Measurements from ENCODE around the gene WFIKKN1.
"Not testable (repeated sequence)": the region's sequence is repeated elsewhere in the genome, so short reads cannot be mapped to it uniquely, and the experiment has no call there.

The WFIKKN1 gene

DNA sequence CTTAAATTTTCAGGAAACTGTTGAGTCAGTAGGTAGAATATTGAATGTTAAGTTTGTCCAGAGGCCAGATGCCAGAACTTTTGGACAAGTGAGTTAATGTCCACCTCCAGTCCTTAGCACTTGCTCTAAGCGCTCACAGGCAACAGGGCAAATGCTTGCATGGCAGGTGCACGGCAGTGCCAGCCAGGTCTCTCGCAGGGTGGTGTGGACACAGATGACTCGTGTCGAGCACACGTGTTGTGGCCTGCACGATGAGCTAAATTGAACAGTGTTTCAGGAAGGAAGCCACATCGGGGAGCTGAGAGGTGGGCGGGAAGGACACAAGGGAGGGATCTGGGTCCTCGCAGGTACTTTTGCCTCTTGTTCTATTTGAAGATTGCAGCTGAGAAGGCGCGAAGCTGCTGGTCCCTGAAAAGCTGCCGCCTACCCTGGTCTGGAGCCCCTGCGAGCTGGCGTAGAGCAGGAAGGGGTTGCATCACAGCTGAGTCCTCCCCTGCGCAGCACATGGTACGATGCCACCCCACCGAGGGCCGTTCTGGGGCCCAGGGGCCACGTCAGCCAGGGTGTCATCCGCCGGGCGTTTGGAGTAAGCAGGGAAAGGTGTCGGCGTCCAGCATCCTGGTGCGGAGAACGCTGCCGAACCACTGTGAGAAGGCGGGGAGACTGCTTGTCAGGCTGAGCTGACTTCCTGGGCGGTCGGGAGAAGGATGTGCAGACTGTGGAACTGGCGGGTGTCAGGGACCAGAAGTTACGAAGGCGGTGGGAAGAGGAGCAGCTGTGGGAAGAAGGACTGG lies 34.6 kb upstream of the WFIKKN1 start:
- DNase-seq: no peak

DNA sequence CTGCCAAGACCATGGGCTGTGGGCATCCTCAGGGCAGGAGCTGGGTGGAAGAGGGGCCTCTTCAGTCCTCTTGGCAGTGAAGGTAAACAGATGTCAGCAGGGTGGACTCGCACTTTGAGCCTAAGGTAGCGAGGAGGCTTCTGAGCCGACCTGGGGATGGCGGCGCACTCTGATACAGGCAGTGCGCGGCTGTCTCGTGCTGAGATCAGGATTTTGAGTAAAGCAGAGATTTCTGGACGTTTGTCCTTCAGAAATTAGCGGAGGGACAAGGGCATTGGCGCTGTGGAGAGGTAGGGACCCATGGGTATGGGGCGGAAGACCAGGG lies 34.1 kb upstream of the WFIKKN1 start:
- DNase-seq: peak; percentile 21

DNA sequence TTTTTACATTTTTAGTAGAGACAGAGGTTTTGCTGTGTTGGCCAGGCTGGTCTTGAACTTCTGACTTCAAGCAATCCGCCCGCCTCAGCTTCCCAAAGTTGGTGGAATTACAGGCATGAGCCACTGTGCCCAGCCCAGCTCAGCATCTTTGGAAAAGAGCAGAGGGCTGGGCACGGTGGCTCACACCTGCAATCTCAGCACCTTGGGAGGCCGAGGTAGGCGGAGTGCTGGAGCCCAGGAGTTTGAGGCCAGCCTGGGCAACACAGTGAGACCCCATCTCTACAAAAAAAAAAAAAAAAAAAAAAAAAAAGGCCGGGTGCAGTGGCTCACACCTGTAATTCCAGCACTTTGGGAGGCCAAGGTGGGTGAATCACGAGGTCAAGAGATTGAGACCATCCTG lies 33.1 kb upstream of the WFIKKN1 start:
- not testable (repeated sequence) for DNase-seq

DNA sequence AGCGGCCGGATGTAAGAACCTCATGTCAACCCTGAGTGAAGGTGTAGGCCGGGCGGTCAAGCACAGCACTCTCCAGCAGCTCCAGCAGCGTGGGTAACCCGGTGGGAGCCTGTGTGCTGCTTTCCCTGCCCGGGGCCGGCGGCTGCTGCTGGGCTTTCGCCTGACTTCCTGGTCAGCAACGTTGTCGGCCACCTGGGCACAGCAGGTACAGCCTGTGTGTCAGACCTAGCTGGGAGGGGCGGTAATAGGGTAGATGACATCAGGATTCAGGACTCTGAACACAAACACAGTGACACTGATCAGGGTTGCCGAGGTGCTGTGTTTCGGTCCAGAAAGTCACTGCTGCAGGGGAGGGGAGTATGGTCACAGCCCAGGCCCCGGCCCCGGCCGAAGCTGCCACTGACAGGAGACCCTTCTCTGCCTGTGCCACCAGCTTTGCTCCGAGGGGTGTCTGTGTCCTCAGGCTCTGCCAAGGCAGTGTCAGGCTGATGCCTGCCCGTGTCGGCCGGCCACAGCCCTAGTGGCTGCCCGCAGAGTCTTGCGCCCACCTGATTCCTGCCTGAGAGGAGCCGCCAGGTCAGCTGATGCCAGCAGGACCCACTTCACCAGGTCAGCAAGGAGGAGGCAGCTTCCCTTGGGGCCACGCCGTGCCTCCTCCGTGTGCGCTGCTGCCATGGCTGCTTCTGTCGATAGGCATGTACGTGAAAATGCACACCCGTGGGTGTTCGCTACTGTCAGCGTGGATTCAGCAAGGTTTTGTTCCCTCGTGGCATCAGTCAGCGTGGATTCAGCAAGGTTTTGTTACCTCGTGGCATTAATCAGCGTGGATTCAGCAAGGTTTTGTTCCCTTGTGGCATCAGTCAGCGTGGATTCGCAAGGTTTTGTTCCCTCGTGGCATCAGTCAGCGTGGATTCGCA lies 31.7 kb upstream of the WFIKKN1 start:
- DNase-seq: no peak

DNA sequence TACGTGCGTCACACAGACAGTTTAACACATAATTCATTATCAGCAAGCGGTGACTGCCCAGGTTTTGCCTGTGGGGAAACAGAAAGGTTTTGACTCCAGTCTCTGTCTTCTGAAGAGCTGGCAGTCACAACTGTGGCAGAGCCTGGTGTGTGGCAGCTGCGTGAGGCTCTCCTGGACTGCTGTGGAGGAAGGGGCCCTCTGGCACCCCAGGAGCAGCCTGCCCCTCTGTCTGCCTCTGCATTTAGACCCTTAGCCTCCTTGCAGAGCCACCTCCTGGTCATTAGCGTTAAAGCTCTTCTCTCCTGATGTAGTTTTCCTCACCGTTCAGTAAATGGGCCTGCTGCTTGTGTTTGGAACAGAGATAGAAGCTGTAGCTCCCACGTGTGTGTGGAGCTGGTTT lies 30.0 kb upstream of the WFIKKN1 start:
- DNase-seq: no peak

DNA sequence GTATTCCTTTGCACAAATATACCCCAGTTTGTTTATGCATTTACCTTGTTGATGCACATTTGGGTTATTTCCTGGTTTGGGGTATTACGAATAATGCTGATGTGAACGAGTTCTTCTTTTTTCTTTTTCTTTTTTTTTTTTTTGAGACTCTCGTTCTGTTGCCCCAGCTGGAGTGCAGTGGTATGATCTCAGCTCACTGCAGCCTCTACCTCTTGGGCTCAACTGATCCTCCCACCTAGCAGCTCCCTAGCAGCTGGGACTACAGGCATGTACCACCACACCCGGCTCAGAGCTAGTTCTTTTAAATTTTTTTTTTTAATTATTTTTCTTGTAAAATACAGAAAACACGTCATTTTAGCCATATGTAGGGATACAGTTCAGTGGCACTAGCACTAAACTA lies 26.9 kb upstream of the WFIKKN1 start:
- DNase-seq: no peak

DNA sequence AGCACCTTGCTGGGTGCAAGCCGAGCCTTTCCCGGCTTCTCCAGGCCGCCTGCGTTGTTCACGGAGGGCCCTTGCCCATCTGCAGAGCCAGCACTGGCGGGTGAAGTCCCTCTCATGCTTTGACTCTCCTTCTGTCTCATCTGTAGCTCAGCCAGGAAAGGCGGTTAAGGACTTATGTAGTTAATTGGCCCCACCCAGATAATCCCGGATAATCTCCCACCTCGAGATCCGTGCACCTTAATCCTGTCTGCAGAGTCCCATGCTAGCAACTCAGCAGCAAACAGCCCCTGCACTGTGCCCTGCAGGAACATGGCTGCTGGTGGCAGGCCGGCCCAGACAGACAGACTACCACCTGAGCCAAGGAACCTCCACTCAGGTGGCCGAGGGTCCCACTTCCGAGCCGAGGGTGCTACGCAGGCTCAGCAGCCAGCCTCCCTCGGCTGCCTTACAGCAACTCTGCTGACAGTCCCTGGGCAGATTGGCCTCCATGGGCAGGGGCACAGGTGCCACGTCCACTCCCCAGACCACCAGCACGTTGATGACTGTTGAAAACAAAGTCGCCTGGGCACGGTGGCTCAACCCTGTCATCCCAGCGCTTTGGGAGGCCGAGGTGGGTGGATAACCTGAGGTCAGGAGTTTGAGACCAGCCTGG lies 24.0 kb upstream of the WFIKKN1 start:
- no peak for DNase-seq

DNA sequence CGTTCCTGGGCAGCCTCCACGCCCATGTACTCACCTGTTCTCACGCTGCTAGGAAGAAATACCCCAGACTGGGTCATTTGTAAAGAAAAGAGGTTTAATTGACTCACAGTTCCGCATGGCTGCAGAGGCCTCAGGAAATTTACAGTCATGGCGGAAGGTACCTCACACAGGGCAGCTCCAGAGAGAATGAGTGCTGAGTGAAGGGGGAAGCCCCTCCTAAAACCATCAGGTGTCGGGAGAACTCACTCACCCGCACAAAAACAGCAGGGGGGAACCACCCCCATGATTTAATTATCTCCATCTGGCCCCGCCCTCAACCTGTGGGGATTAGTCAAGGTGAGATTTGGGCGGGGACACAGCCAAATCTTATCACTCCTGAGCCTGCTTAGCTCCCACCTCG lies 22.8 kb upstream of the WFIKKN1 start:
- no peak for DNase-seq

DNA sequence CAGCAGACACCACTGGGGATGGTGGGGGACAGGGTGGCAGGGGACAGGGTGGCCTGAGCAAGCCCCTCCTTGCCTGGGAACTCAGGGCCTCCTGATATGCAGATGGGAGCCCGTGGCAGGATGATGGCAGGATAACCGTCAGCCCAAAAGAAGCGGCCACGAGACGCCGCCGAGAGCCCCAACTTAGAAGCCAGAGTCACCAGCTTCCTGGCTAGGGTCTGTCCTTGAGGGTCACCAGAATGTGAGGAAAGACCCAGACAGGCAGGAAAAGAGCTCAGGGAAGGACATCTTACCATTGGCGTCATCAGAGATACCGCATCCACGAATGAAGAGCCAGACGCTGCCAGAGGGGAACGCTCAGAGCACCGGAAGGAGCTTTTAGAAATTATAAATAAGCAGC lies 21.5 kb upstream of the WFIKKN1 start:
- DNase-seq: no peak

DNA sequence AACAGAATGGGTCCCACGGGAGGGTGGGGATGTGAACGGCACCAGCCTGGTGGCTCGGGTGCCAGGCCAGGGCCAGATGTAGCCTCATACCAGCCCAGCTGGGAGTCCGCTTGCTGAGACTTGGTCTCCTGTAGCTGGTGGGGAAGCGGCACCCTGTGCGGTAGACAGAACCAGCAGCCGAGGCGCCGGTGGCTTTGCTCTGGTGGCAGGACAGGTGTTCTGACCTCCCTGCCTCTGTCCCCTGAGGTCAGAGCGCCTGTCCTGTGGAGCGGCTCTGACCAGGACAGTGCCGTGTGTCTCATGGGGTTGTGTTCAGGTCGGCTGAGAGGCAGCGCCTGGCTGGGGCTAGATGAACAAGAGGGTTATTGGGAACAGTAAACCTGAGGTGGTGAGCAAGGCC lies 20.8 kb upstream of the WFIKKN1 start:
- DNase-seq: no peak

DNA sequence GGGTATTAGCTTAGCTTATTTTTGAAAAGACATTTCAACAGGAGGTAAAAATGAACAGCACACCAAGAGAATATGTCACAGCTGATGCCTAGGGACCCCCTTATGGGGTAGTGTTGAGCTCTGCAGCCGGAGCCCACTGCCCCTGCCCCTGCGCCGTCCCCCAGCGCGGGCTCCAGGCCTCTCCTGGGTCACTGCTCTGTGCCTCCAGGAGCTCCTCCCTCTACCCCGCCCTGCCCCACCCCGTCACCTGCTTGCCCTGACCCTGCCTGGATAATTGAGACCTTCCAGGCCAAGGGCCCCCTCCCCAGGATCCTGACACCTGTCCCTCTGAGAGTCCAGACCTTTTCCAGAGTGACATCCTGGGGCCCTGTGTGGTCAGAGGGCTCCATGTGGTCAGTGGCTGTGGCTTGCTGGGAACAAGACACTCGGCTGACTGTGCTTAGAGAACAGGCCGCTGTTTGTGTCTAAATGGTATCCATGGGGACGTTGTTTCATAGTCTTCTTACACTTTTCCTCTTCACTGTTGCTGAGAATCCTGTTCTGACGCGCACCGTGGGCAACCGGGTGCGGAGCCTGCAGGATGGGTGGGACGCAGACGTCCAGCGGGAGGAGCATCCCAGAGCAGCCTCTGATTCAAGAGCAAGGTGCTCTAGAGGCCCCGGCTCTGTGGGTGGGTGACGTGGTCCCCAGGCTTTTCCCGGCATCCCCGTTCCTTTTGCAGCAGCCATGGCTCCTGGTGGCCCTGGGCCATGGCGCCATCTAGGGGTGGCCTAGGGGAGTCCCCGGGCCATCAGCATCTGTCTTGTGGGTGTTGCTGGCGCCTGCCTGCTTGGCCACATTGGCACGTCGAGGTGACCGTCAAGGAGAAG lies 20.0 kb upstream of the WFIKKN1 start:
- no peak for DNase-seq

DNA sequence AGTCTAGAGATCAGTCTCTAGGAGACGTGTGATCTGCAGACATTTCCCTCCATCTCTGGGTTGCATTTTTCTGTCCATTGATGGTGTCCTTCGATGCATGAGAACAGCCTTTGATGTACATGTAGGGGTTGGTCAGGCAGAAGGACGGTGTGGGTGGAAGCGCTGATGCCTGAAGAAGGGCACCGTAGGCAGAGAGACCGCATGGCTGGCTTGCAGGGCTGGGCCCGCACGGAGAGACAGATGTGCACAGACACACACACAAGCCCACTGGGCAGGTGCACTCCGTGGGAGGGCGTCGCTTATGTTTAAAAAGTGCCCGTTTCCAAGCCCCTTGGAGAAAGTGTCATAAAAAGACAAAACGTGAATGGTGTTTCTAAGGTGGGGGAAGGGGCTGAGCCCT lies 15.7 kb upstream of the WFIKKN1 start:
- DNase-seq: no peak

DNA sequence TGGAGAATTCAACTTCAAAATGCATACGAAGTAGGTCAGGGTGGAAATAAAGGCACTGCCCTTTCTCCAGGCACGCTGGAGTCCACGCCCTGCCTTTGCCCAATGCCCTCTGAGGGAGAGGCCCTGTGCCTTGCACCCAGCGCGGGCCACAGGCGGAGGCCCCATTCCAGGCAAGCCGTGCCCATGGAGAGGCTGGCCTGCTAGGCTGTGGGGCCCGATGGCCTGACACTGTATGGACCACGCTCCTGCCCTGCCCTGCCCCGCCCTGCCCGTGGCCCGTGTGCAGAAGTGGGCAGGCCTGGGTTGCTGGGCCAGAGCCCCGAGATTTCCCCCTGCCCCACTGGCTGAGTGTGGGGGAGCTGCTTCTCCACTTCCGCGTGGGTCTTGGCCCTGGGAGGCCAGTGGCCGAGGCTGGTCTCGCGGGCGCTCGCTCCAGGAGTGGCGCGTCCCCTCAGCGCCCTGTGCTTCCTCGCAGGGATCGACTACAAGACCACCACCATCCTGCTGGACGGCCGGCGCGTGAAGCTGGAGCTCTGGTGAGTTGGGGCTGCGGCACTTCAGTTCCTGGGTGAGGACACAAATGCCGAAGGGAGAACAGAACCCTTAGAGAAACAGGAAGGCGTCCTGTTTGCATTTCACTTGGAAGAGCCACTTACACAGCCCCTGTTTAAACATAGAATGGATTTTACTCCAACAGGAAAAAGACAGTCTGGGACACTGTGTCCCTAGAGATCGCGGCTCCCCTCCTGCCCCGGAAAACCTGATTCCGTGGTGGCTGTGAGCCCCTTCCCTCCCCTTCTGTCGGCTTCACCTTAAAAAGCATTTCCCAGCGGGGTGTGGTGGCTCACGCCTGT lies 13.8 kb upstream of the WFIKKN1 start:
- peak; percentile 48 for DNase-seq

DNA sequence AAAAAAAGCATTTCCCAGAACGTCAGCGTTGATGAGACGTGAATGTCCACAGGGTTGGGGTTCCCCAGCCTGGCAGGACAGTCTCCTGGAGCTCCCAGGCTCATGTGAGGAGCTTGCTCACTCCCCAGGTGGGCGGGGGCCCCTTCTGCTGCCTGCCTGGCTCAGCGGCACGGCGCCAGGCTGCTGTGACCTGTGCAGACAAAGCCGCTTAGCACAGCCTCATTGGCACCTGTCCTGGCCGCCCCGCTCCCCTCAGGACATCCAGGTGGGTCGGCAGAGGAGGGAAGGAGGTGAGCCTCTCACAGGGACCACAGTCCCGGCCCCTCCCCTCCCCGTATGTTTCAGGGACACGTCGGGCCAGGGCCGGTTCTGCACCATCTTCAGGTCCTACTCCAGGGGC lies 12.9 kb upstream of the WFIKKN1 start:
- DNase-seq: no peak

DNA sequence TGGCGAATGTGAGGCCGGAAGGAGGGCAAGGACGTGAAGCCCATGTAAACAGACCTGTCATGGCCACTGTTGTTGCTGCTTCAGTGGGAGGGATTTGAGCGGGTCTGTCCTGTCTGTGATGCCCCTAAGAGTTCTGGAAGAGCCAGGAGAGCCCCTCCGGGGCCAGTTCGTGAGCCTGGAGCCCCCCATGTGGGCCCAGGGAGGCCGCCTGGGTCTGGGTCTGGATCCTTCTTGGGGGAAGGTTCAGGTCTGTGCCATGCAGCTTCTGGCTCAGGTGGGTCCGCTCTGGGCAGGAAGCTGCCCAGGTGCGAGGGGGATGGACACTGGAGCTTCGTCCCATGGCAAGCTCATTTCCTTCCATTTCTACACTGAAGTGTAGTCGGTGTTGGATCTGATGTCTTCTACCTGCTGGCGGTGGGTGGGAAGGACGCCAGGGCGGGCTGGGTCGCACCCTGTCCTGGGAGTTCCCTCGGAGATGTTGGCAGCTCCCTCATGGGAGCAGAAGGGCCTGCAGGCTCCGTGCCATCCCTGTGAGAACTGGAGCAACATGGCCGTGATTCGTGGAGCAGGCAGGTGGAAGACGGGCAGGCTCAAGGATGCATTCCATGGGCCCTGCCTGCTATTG lies 11.2 kb upstream of the WFIKKN1 start:
- no peak for DNase-seq

DNA sequence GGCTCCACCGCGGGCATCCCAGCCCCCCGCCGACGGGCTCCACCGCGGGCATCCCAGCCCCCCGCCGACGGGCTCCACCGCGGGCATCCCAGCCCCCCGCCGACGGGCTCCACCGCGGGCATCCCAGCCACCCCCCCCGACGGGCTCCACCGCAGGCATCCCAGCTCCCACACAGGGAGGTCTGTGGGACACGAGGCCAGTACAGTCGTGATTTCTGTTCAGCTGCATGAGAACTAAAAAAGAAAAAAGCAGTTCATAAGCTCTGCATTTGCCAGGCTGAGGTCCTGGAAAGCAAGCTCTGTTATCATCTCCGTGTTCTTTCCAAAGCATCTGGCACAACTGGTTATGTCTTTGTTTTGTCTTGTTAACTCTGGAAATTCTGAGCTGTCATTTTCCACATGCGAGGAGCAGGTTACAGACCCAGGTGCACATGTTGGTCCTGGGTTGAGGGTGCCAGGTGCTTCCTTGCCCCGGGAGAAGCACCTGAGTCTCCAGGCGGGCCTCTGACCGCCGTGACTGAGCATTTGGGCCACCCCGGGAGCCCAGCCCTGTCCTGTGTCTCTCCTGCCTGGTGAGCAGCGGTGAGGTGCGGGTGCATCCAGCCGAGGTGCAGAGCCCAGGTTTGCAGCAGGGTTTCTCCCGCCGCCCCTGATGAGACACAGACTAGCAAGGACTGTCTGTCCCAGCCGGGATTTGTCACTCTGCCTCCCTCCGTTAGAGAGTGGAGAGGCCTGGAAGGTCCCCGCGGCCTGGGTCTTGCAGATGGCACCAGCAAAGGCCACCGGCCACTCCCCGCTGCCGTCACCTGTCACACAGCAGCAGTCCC lies 9.9 kb upstream of the WFIKKN1 start:
- DNase-seq: no peak

DNA sequence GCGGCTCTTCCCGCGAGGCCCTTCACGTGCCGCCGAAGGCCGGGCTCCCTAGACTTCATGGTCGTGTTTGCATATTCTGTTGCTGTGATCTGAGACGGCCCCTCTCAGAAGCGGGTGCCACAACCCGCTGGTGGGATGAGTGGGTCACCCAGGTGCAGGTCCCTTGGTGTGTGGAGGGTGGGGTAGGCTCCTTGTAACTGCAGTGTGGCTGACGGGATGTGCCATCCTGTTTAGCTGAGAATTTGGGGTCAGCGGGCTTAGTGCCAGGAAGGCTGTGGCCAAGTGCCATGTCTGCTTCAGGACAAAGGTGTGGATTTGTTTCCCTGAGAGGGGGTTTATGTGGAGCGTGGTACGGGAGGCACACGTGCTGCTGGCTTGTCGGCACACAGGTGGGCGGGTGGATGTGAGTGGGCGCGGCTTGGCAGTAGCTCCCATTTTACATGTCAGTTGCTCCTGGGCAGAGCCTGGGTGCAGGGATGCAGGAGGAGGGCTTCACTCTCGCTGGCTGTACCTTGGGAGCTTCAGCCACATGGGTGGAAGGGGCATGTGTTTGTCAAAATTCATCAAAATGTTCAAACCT lies 9.2 kb upstream of the WFIKKN1 start:
- DNase-seq: no peak

DNA sequence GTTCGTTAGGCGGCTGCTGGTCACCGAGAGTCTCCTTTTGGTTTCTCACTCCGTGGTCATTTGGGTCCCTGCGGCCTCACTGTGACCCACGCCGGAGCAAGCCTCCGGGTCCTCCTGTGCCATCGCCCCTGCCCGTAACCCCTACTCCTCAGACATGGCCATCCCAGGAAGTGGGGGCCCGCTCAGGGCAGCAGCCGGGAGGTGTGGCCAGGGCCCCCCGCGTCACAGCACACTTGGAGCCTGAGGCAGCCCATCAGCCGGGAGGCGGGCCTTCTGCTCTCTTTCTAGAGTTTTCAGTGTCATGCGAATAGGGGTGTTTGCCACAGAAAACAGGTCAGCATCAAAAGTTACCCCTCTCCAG lies 7.9 kb upstream of the WFIKKN1 start:
- DNase-seq: no peak

DNA sequence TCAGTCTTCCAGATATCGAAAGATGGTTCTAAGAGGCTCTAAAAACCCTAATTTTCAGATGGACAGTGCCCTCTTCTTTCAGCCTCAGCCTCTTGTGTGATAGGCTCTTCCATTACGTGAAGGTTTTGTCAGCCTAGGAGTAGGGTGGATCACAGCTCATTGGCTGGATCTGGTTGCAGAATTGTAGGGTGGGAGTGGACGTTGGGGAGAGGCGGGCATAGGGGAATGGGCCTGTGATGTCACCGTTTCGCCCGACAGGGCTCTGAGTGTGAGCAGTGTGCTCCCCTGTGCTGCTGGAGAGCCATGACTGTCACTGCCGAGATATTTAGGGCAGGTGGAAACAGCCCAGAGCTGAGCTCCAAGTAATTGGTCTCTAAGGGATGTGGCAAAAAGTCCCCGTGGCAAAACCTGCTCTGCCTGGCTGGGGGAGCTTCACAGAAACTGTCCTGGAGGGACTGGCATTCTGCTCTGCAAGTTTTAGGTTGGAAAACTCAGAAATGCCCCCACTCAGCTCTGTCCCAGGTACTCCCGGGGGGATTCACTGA lies 6.2 kb upstream of the WFIKKN1 start:
- DNase-seq: no peak
